GM12874 (cell line): ENCODE data around the gene TAF1D.

Source experiments
- CTCF ChIP-seq: IDR thresholded peaks from 2 replicates; pipeline ENCODE4 v1.5.1; 2011; ENCODE audit warnings: low read depth, mild to moderate bottlenecking, control low read depth, low read length, moderate library complexity; ENCODE audit not compliant: insufficient read depth

Gene TAF1D

GRCh38 chr11:93757924-93758865 is 16.9 kb upstream of the TAF1D start:
- TF ChIP-seq CTCF: no peak

GRCh38 chr11:93757301-93757700 is 16.0 kb upstream of the TAF1D start:
- no peak for TF ChIP-seq CTCF

- no peak for TF ChIP-seq CTCF
Measured at GRCh38 chr11:93756748-93757147, 15.5 kb upstream of the TAF1D start.

GRCh38 chr11:93753241-93753640 is 11.9 kb upstream of the TAF1D start:
- TF ChIP-seq CTCF: no peak

- no peak for TF ChIP-seq CTCF
Measured at GRCh38 chr11:93751001-93751400, 9.7 kb upstream of the TAF1D start.

- no peak for TF ChIP-seq CTCF
Measured at GRCh38 chr11:93747122-93747521, 5.8 kb upstream of the TAF1D start.

- no peak for TF ChIP-seq CTCF
Measured at GRCh38 chr11:93746101-93746500, 4.8 kb upstream of the TAF1D start.

GRCh38 chr11:93744669-93745004 is 3.3 kb upstream of the TAF1D start:
- no peak for TF ChIP-seq CTCF
